Calu3 (cell line): ENCODE measurements around the gene KAZN. TPM values are rescaled to one million over a fixed set of nuclear protein-coding genes. Genes with fewer than 3 reads are reported as not detected.

Experiments
- BruUV-seq: library from RNA; stranded (reverse); fragments of 400-500 nt; replicated peaks from 2 replicates; lab custom pipeline; 2021; lab: Mats Ljungman, UMichigan
- CTCF ChIA-PET: fragments of 300-600 bp; sonication (Branson Sonifier 250); formaldehyde crosslinking; loops from one replicate; lab custom pipeline; 2022; ENCODE audit warnings: antibody characterized with exemption; lab: Charles Lee
- DNase-seq: peaks from one replicate; pipeline ENCODE4 v3.0.0; 2022
- H3K27ac Mint-ChIP-seq: one replicate; pipeline ENCODE4 v1.8.0; 2022; ENCODE audit warnings: mixed read lengths; ENCODE audit not compliant: unreplicated experiment
- H3K27me3 Mint-ChIP-seq: one replicate; pipeline ENCODE4 v1.8.0; 2022; ENCODE audit warnings: mixed read lengths; ENCODE audit not compliant: unreplicated experiment
- H3K36me3 Mint-ChIP-seq: one replicate; pipeline ENCODE4 v1.8.0; 2022; ENCODE audit warnings: mild to moderate bottlenecking, moderate library complexity, mixed read lengths; ENCODE audit not compliant: insufficient read depth, unreplicated experiment
- H3K4me1 Mint-ChIP-seq: one replicate; pipeline ENCODE4 v1.8.0; 2022; ENCODE audit warnings: mild to moderate bottlenecking, low read depth, mixed read lengths; ENCODE audit not compliant: unreplicated experiment
- H3K4me3 Mint-ChIP-seq: one replicate; pipeline ENCODE4 v1.8.0; 2022; ENCODE audit warnings: mild to moderate bottlenecking, low read depth, moderate library complexity, mixed read lengths; ENCODE audit not compliant: unreplicated experiment
- H3K9me3 Mint-ChIP-seq: one replicate; pipeline ENCODE4 v1.8.0; 2022; ENCODE audit warnings: low read depth, mixed read lengths; ENCODE audit not compliant: unreplicated experiment
- CTCF ChIP-seq: fragments of 200-600 bp; IDR thresholded peaks from one replicate; pipeline ENCODE4 v1.8.0; 2022; ENCODE audit warnings: antibody characterized with exemption; ENCODE audit not compliant: unreplicated experiment
- intact Hi-C: fragments of 100-400 bp; cut with micrococcal nuclease; formaldehyde crosslinking; loops from one replicate; pipeline ENCODE4 v1.10.0; 2022; ENCODE audit not compliant: unreplicated experiment
- total RNA-seq: library from RNA; stranded (reverse); gene quantifications from 2 replicates; pipeline ENCODE4 v1.2.3, GENCODE V29; 2022

KAZN gene
- total RNA-seq, 1 experiment from 2014 or later: 3.6 TPM

- no TSS peak for BruUV-seq
- intact Hi-C loops: no loop called here
- H3K9me3 Mint-ChIP-seq: no peaks in the 10 kb centered on the region
- H3K4me3 Mint-ChIP-seq: no peak overlapping the region
- no peaks in the 10 kb centered on the region for H3K4me1 Mint-ChIP-seq
- no peaks in the 10 kb centered on the region for H3K36me3 Mint-ChIP-seq
- no peak for DNase-seq
- CTCF ChIA-PET: interaction anchor here (0.7 kb wide), 1 partner anchor 28 kb away, joined by 3 read pairs; no protein-coding TSS in a partner anchor
- H3K27me3 Mint-ChIP-seq: peaks cover 36% of the 10 kb centered on the region
- H3K27ac Mint-ChIP-seq: no peak overlapping the region
- TF ChIP-seq CTCF: no peak
Measured at GRCh38 chr1:14822493-14822892, 224.0 kb downstream of the KAZN start.

- no peaks in the 10 kb centered on the region for H3K36me3 Mint-ChIP-seq
- CTCF ChIA-PET: no interaction called here
Measured at GRCh38 chr1:14822996-14823395, 224.5 kb downstream of the KAZN start.

GRCh38 chr1:14824314-14824915 is 225.9 kb downstream of the KAZN start:
- H3K27me3 Mint-ChIP-seq: peaks cover 45% of the 10 kb centered on the region
- intact Hi-C loops: no loop called here
- H3K4me1 Mint-ChIP-seq: no peaks in the 10 kb centered on the region
- no peaks in the 10 kb centered on the region for H3K36me3 Mint-ChIP-seq
- DNase-seq: no peak
- no peak overlapping the region for H3K27ac Mint-ChIP-seq
- CTCF ChIA-PET: no interaction called here
- no peak overlapping the region for H3K4me3 Mint-ChIP-seq
- no peak for TF ChIP-seq CTCF
- no peaks in the 10 kb centered on the region for H3K9me3 Mint-ChIP-seq
- no TSS peak for BruUV-seq

More at GRCh38 chr1:14822996-14823395, 224.5 kb downstream of the KAZN start:
- no peak overlapping the region for H3K4me3 Mint-ChIP-seq
- no peaks in the 10 kb centered on the region for H3K9me3 Mint-ChIP-seq
- DNase-seq: no peak
- no TSS peak for BruUV-seq
- intact Hi-C loops: no loop called here
- no peak overlapping the region for H3K27ac Mint-ChIP-seq
- no peak for TF ChIP-seq CTCF
- no peaks in the 10 kb centered on the region for H3K4me1 Mint-ChIP-seq
- H3K27me3 Mint-ChIP-seq: peaks cover 36% of the 10 kb centered on the region

- CTCF ChIA-PET: no interaction called here
- Mint-ChIP-seq H3K27ac (no peak overlapping the region), H3K27me3 (peaks cover 50% of the 10 kb centered on the region), H3K36me3 (no peaks in the 10 kb centered on the region), H3K4me3 (no peak overlapping the region), H3K4me1 (no peaks in the 10 kb centered on the region), H3K9me3 (no peaks in the 10 kb centered on the region)
- TF ChIP-seq CTCF: no peak
- no peak for DNase-seq
- no TSS peak for BruUV-seq
- intact Hi-C loops: no loop called here
Measured at GRCh38 chr1:14825396-14825795, 226.9 kb downstream of the KAZN start.
